ENCODE data around the gene ZNF652.

The ZNF652 gene

DNA sequence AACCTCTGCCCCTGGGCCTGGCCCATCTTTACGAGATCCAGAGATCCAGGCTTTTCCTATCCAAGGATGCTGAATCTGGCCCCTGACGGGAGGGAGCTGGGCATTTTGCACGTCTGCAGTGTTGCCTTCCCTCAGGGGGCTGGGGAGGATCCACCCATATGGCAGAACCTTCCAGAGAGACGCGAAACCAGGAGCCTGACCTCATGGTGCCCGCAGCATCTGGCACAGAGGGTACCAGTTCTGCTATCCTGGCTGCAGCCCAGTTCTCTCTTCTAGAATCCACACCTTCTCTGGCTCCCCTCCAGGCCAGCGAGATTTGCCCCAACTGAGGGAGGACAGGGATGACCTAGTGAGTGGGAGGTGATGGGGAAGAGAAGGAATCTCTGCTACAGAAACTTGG lies 20.5 kb upstream of the ZNF652 start:
- no peak overlapping the region for H3K4me3 ChIP-seq (ENCODE audit: low read length)
- no peaks in the 10 kb centered on the region for H3K9me3 ChIP-seq (replicated peaks; ENCODE audit: insufficient read depth, low read length)
- no peak for DNase-seq
- H3K79me2 ChIP-seq (ENCODE audit: low read length), result no peaks in the 10 kb centered on the region
- H3K27ac ChIP-seq (ENCODE audit: low read length), result no peak overlapping the region
- H3K9me2 ChIP-seq (replicated peaks; ENCODE audit: insufficient read depth, low read length), result no peaks in the 10 kb centered on the region
- H2AFZ ChIP-seq (ENCODE audit: low read length), result no peak overlapping the region
- no peak overlapping the region for H3K9ac ChIP-seq (ENCODE audit: low read length)
- H3F3A ChIP-seq (ENCODE audit: insufficient read depth, low read length), result peaks cover under 1% of the 10 kb centered on the region; the same call in 1 of the 2 replicates
- TF ChIP-seq CTCF (IDR thresholded peaks at IDR 0.05; ENCODE audit: low read length), result no peak
- TF ChIP-seq EZH2 (optimal IDR thresholded peaks at IDR 0.05; ENCODE audit: low read depth, low read length), result no peak
- no peak for TF ChIP-seq EZH2phosphoT487 (IDR thresholded peaks at IDR 0.05; ENCODE audit: low read length)
- peaks cover 7% of the 10 kb centered on the region for H3K4me1 ChIP-seq (ENCODE audit: low read length)
- H3K27me3 ChIP-seq (replicated peaks; ENCODE audit: insufficient read depth, low read length), result no peaks in the 10 kb centered on the region
- H4K20me1 ChIP-seq (ENCODE audit: insufficient read depth, low read length), result no peaks in the 10 kb centered on the region
- no peak overlapping the region for H3K4me2 ChIP-seq (ENCODE audit: low read depth, low read length)
- H3K36me3 ChIP-seq (replicated peaks; ENCODE audit: insufficient read depth, low read length), result no peaks in the 10 kb centered on the region

DNA sequence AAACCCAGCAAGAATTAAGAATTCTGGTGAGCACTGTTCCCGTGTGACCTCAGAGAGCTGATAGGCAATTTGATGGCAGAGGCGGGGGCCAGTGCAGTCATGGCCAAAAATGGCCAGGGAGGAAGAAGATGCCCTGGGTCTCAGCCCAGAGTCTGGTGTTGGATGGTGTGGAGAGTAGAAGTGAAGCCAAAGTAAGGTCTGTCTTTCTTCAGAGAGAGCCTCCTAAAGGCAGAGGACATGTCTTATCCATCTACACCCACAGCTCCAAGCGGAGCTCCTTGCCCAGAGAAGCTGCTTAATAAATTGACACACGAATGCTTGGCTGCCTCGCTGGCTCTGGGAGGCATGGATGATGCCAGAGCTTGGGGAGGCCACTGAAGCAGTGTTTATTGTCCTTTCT lies 19.7 kb upstream of the ZNF652 start:
- TF ChIP-seq EZH2phosphoT487 (IDR thresholded peaks at IDR 0.05; ENCODE audit: low read length), result no peak
- TF ChIP-seq EZH2 (optimal IDR thresholded peaks at IDR 0.05; ENCODE audit: low read depth, low read length), result no peak
- no peak for TF ChIP-seq CTCF (IDR thresholded peaks at IDR 0.05; ENCODE audit: low read length)
- H3K9ac ChIP-seq (ENCODE audit: low read length), result no peak overlapping the region
- no peaks in the 10 kb centered on the region for H3K36me3 ChIP-seq (replicated peaks; ENCODE audit: insufficient read depth, low read length)
- H3K9me3 ChIP-seq (replicated peaks; ENCODE audit: insufficient read depth, low read length), result no peaks in the 10 kb centered on the region
- H3K27me3 ChIP-seq (replicated peaks; ENCODE audit: insufficient read depth, low read length), result no peaks in the 10 kb centered on the region
- H3F3A ChIP-seq (ENCODE audit: insufficient read depth, low read length), result no peaks in the 10 kb centered on the region
- H4K20me1 ChIP-seq (ENCODE audit: insufficient read depth, low read length), result no peaks in the 10 kb centered on the region
- no peak overlapping the region for H3K4me3 ChIP-seq (ENCODE audit: low read length)
- no peaks in the 10 kb centered on the region for H3K9me2 ChIP-seq (replicated peaks; ENCODE audit: insufficient read depth, low read length)
- no peak overlapping the region for H2AFZ ChIP-seq (ENCODE audit: low read length)
- no peak overlapping the region for H3K27ac ChIP-seq (ENCODE audit: low read length)
- H3K4me1 ChIP-seq (ENCODE audit: low read length), result no peaks in the 10 kb centered on the region
- no peaks in the 10 kb centered on the region for H3K79me2 ChIP-seq (ENCODE audit: low read length)
- H3K4me2 ChIP-seq (ENCODE audit: low read depth, low read length), result no peak overlapping the region
- no peak for DNase-seq

- Histone ChIP-seq H2AFZ (ENCODE audit: low read length) (no peak overlapping the region), H4K20me1 (ENCODE audit: insufficient read depth, low read length) (no peaks in the 10 kb centered on the region), H3K36me3 (replicated peaks; ENCODE audit: insufficient read depth, low read length) (no peaks in the 10 kb centered on the region), H3K27me3 (replicated peaks; ENCODE audit: insufficient read depth, low read length) (no peaks in the 10 kb centered on the region), H3K79me2 (ENCODE audit: low read length) (no peaks in the 10 kb centered on the region), H3F3A (ENCODE audit: insufficient read depth, low read length) (no peaks in the 10 kb centered on the region), H3K4me2 (ENCODE audit: low read depth, low read length) (no peak overlapping the region), H3K9me2 (replicated peaks; ENCODE audit: insufficient read depth, low read length) (no peaks in the 10 kb centered on the region), H3K4me1 (ENCODE audit: low read length) (no peaks in the 10 kb centered on the region), H3K9me3 (replicated peaks; ENCODE audit: insufficient read depth, low read length) (no peaks in the 10 kb centered on the region), H3K4me3 (ENCODE audit: low read length) (no peak overlapping the region), H3K9ac (ENCODE audit: low read length) (no peak overlapping the region), H3K27ac (ENCODE audit: low read length) (no peak overlapping the region)
- no peak for DNase-seq
- TF ChIP-seq EZH2 (optimal IDR thresholded peaks at IDR 0.05; ENCODE audit: low read depth, low read length) (no peak), EZH2phosphoT487 (IDR thresholded peaks at IDR 0.05; ENCODE audit: low read length) (no peak)
Observed at GRCh38 chr17:49381033-49381432, 19.0 kb upstream of the ZNF652 start.

GRCh38 chr17:49379926-49380325 lies 17.9 kb upstream of the ZNF652 start:
- Histone ChIP-seq H3K79me2 (ENCODE audit: low read length) (no peaks in the 10 kb centered on the region), H2AFZ (ENCODE audit: low read length) (no peak overlapping the region), H3K9me3 (replicated peaks; ENCODE audit: insufficient read depth, low read length) (no peaks in the 10 kb centered on the region), H3K4me1 (ENCODE audit: low read length) (no peaks in the 10 kb centered on the region), H3F3A (ENCODE audit: insufficient read depth, low read length) (no peaks in the 10 kb centered on the region), H3K9ac (ENCODE audit: low read length) (no peak overlapping the region), H3K27me3 (replicated peaks; ENCODE audit: insufficient read depth, low read length) (no peaks in the 10 kb centered on the region), H3K4me2 (ENCODE audit: low read depth, low read length) (no peak overlapping the region), H3K9me2 (replicated peaks; ENCODE audit: insufficient read depth, low read length) (no peaks in the 10 kb centered on the region), H3K27ac (ENCODE audit: low read length) (no peak overlapping the region), H4K20me1 (ENCODE audit: insufficient read depth, low read length) (no peaks in the 10 kb centered on the region), H3K36me3 (replicated peaks; ENCODE audit: insufficient read depth, low read length) (no peaks in the 10 kb centered on the region), H3K4me3 (ENCODE audit: low read length) (no peak overlapping the region)
- DNase-seq, result no peak
- TF ChIP-seq EZH2 (optimal IDR thresholded peaks at IDR 0.05; ENCODE audit: low read depth, low read length) (no peak), EZH2phosphoT487 (IDR thresholded peaks at IDR 0.05; ENCODE audit: low read length) (no peak), CTCF (IDR thresholded peaks at IDR 0.05; ENCODE audit: low read length) (no peak)
